H1 (cell line): ENCODE measurements around the gene PARD3. TPM values are rescaled to one million over a fixed set of nuclear protein-coding genes. Genes with fewer than 3 reads are reported as not detected.

ENCODE experiments used
- CTCF ChIA-PET: fragments of 300-600 bp; sonication (Branson Sonifier 250); formaldehyde crosslinking; loops from one replicate; lab custom pipeline; 2021; ENCODE audit not compliant: partially characterized antibody; lab: Charles Lee
- POLR2A ChIA-PET: fragments of 300-600 bp; sonication (Branson Sonifier 250); formaldehyde crosslinking; loops from one replicate; lab custom pipeline; 2021; ENCODE audit warnings: inconsistent platforms; ENCODE audit not compliant: partially characterized antibody; lab: Charles Lee
- DNase-seq, 2 experiments: peaks; one replicate each; pipeline versions ENCODE4 v3.0.0 to v3.0.0-alpha.2; 2010 to 2022; ENCODE audit warnings: low spot score in 2 of 2, low read depth in 1 of 2, mixed read lengths in 1 of 2
- FAIRE-seq: peaks from 2 replicates; lab custom pipeline; 2011; peaks lifted over from hg19 to GRCh38; lab: Jason Lieb, UNC
- H2AFZ ChIP-seq: 2 replicates; pipeline ENCODE4 v1.8.1; 2012; ENCODE audit warnings: low read length, inconsistent platforms
- H2AK5ac ChIP-seq: 2 replicates; pipeline ENCODE4 v1.6.1; 2013; ENCODE audit warnings: low read depth, low read length
- H2BK120ac ChIP-seq: replicated peaks from 2 replicates; pipeline ENCODE3; 2013; ENCODE audit warnings: low read depth, low read length, inconsistent platforms
- H2BK12ac ChIP-seq: 2 replicates; pipeline ENCODE4 v1.6.1; 2013; ENCODE audit warnings: low read depth, low read length
- H2BK15ac ChIP-seq: 2 replicates; pipeline ENCODE4 v1.6.1; 2013; ENCODE audit warnings: low read length
- H2BK20ac ChIP-seq: 2 replicates; pipeline ENCODE4 v1.6.1; 2013; ENCODE audit warnings: low read length
- H2BK5ac ChIP-seq: 2 replicates; pipeline ENCODE4 v1.6.1; 2013; ENCODE audit warnings: low read depth, low read length
- H3K14ac ChIP-seq: 2 replicates; pipeline ENCODE4 v1.6.1; 2013; ENCODE audit warnings: inconsistent platforms; ENCODE audit not compliant: insufficient read length
- H3K18ac ChIP-seq: 2 replicates; pipeline ENCODE4 v1.6.1; 2013; ENCODE audit warnings: low read length; ENCODE audit errors: extremely low read depth
- H3K23ac ChIP-seq: 2 replicates; pipeline ENCODE4 v1.6.1; 2013; ENCODE audit warnings: inconsistent platforms; ENCODE audit not compliant: insufficient read length
- H3K23me2 ChIP-seq: 2 replicates; pipeline ENCODE4 v1.6.1; 2013; ENCODE audit warnings: low read depth, low read length
- H3K27ac ChIP-seq: 2 replicates; pipeline ENCODE4 v1.6.1; 2011; ENCODE audit warnings: low read depth, low read length, inconsistent platforms
- H3K27me3 ChIP-seq, 4 experiments: replicated peaks in 1 of 4; 1 replicate in 1 of 4; 2 replicates in 3 of 4; pipeline versions ENCODE4 v1.6.1 to v1.8.1; 2011 to 2013; ENCODE audit warnings: low read length in 3 of 4, mild to moderate bottlenecking in 3 of 4, inconsistent platforms in 2 of 4, mixed read lengths in 2 of 4, moderate library complexity in 1 of 4; ENCODE audit not compliant: control insufficient read depth in 3 of 4, insufficient read depth in 3 of 4; ENCODE audit errors: extremely low read depth in 1 of 4
- H3K36me3 ChIP-seq, 4 experiments: 2 replicates each; pipeline versions ENCODE4 v1.6.1 to v1.8.1; 2011 to 2013; ENCODE audit warnings: mild to moderate bottlenecking in 4 of 4, low read length in 3 of 4, moderate library complexity in 2 of 4, control low read depth in 1 of 4, inconsistent platforms in 1 of 4; ENCODE audit not compliant: insufficient read depth in 4 of 4, control insufficient read depth in 2 of 4
- H3K4ac ChIP-seq: replicated peaks from 2 replicates; pipeline ENCODE3; 2013; ENCODE audit warnings: low read length, low read depth, mixed read lengths, inconsistent platforms; ENCODE audit not compliant: insufficient read length
- H3K4me1 ChIP-seq, 4 experiments: replicated peaks in 1 of 4; 1 replicate in 1 of 4; 2 replicates in 3 of 4; pipeline versions ENCODE4 v1.6.1 to v1.8.1; 2011 to 2013; ENCODE audit warnings: low read length in 3 of 4, inconsistent platforms in 2 of 4, mixed read lengths in 1 of 4; ENCODE audit not compliant: insufficient read depth in 4 of 4, control insufficient read depth in 3 of 4
- H3K4me2 ChIP-seq, 2 experiments: 2 replicates each; pipeline versions ENCODE4 v1.6.1 to v1.8.1; 2011 to 2013; ENCODE audit warnings: low read depth in 2 of 2, low read length in 2 of 2, control low read depth in 1 of 2, inconsistent platforms in 1 of 2, mild to moderate bottlenecking in 1 of 2; ENCODE audit not compliant: insufficient read depth in 1 of 2
- H3K4me3 ChIP-seq, 4 experiments: fragments of 200-600, 300-600 bp in 1 of 4; sonication (generic), shearing (Covaris generic), sonication (Bioruptor Twin) in 1 of 4; 2 replicates each; pipeline versions ENCODE4 v1.5.1 to v1.8.1; 2011 to 2016; ENCODE audit warnings: low read length in 4 of 4, low read depth in 3 of 4, control low read depth in 2 of 4, inconsistent platforms in 2 of 4, mild to moderate bottlenecking in 2 of 4, mixed read lengths in 1 of 4, moderate library complexity in 1 of 4; ENCODE audit not compliant: insufficient read depth in 2 of 4; ENCODE audit errors: extremely low read depth in 1 of 4
- H3K56ac ChIP-seq: replicated peaks from 2 replicates; pipeline ENCODE3; 2013; ENCODE audit warnings: low read depth, mild to moderate bottlenecking, mixed read lengths, low read length, inconsistent platforms; ENCODE audit not compliant: insufficient read length
- H3K79me1 ChIP-seq: 2 replicates; pipeline ENCODE4 v1.6.1; 2013; ENCODE audit warnings: low read depth, low read length, control low read depth
- H3K79me2 ChIP-seq, 2 experiments: 2 replicates each; pipeline versions ENCODE4 v1.6.1 to v1.8.1; 2012 to 2013; ENCODE audit warnings: low read length in 2 of 2, mild to moderate bottlenecking in 2 of 2, inconsistent platforms in 1 of 2; ENCODE audit not compliant: insufficient read depth in 2 of 2, control insufficient read depth in 1 of 2
- H3K9ac ChIP-seq, 4 experiments: replicated peaks in 1 of 4; 1 replicate in 1 of 4; 2 replicates in 3 of 4; pipeline versions ENCODE4 v1.6.1 to v1.8.1; 2011 to 2013; ENCODE audit warnings: low read depth in 3 of 4, low read length in 3 of 4, control low read depth in 2 of 4, mild to moderate bottlenecking in 2 of 4, moderate library complexity in 2 of 4, inconsistent platforms in 1 of 4; ENCODE audit errors: extremely low read depth in 1 of 4
- H3K9me3 ChIP-seq, 2 experiments: 2 replicates each; pipeline versions ENCODE4 v1.6.1 to v1.8.1; 2012 to 2013; ENCODE audit warnings: mild to moderate bottlenecking in 2 of 2, moderate library complexity in 2 of 2, control low read depth in 1 of 2, inconsistent platforms in 1 of 2, low read depth in 1 of 2, low read length in 1 of 2, mixed read lengths in 1 of 2; ENCODE audit not compliant: insufficient read depth in 2 of 2
- H4K20me1 ChIP-seq, 2 experiments: replicated peaks in 1 of 2; 2 replicates each; pipeline versions ENCODE3 to v1.8.1; 2011 to 2013; ENCODE audit warnings: inconsistent platforms in 2 of 2, low read length in 2 of 2, mild to moderate bottlenecking in 1 of 2; ENCODE audit not compliant: insufficient read depth in 2 of 2, control insufficient read depth in 1 of 2
- H4K5ac ChIP-seq: 2 replicates; pipeline ENCODE4 v1.6.1; 2013; ENCODE audit warnings: low read length, low read depth, mixed read lengths, inconsistent platforms; ENCODE audit not compliant: insufficient read length
- H4K8ac ChIP-seq: 2 replicates; pipeline ENCODE4 v1.8.0; 2013; ENCODE audit warnings: mild to moderate bottlenecking, moderate library complexity, low read length, inconsistent platforms; ENCODE audit not compliant: insufficient read depth; ENCODE audit errors: extremely low read depth
- H4K91ac ChIP-seq: replicated peaks from 2 replicates; pipeline ENCODE3; 2013; ENCODE audit warnings: low read length, mixed read lengths, inconsistent platforms; ENCODE audit not compliant: insufficient read length
- ASH2L ChIP-seq: fragments of 200-600, 300-600 bp; sonication (generic); IDR thresholded peaks from one replicate; pipeline ENCODE4 v1.7.1; 2017; ENCODE audit warnings: low read length
- ATF2 ChIP-seq: IDR thresholded peaks from 2 replicates; pipeline ENCODE4 v1.6.1; 2012; ENCODE audit warnings: low read length, inconsistent platforms
- BACH1 ChIP-seq: IDR thresholded peaks from 2 replicates; pipeline ENCODE4 v1.6.1; 2012; ENCODE audit warnings: low read length, improper control_type of control experiment
- KDM5A ChIP-seq: fragments of 200-600 bp; IDR thresholded peaks from 2 replicates; pipeline ENCODE4 v1.7.1; 2012; ENCODE audit warnings: mild to moderate bottlenecking, low read length, inconsistent platforms, mixed read lengths
- PHF8 ChIP-seq: fragments of 200-600 bp; sonication (generic); conservative IDR thresholded peaks from 2 replicates; pipeline ENCODE4 v1.7.1; 2012; ENCODE audit warnings: low read depth, mild to moderate bottlenecking, inconsistent platforms, low read length, moderate library complexity
- RNF2 ChIP-seq: fragments of 200-900, 300-1000 bp; sonication (generic); IDR thresholded peaks from 2 replicates; pipeline ENCODE4 v1.7.1; 2016; ENCODE audit warnings: borderline replicate concordance, low read depth, mild to moderate bottlenecking, antibody characterized with exemption, low read length; ENCODE audit not compliant: poor library complexity, severe bottlenecking; ENCODE audit errors: missing control alignments
- RXRA ChIP-seq: IDR thresholded peaks from 2 replicates; pipeline ENCODE4 v1.6.1; 2011; ENCODE audit warnings: low read depth, mild to moderate bottlenecking, low read length, moderate library complexity; ENCODE audit not compliant: insufficient read depth
- SAP30 ChIP-seq: fragments of 300-600 bp; sonication (generic); IDR thresholded peaks from 2 replicates; pipeline ENCODE4 v1.7.1; 2012; ENCODE audit warnings: low read length, moderate library complexity, mild to moderate bottlenecking, inconsistent platforms; ENCODE audit not compliant: insufficient read depth, insufficient replicate concordance
- SIX5 ChIP-seq: IDR thresholded peaks from 2 replicates; pipeline ENCODE4 v1.6.1; 2011; ENCODE audit warnings: mild to moderate bottlenecking, low read depth, low read length
- SP1 ChIP-seq: IDR thresholded peaks from 2 replicates; pipeline ENCODE4 v1.6.1; 2011; ENCODE audit warnings: low read depth, low read length
- TAF1 ChIP-seq: IDR thresholded peaks from 2 replicates; pipeline ENCODE4 v1.6.1; 2011; ENCODE audit warnings: mild to moderate bottlenecking, low read depth, low read length
- TEAD4 ChIP-seq: IDR thresholded peaks from 2 replicates; pipeline ENCODE4 v1.6.1; 2012; ENCODE audit warnings: low read depth, low read length, inconsistent platforms, mixed read lengths
- polyA plus RNA-seq, 7 experiments: library from polyadenylated mRNA; depleted of rRNA in 3 of 7; stranded (reverse) in 5 of 7; unstranded in 2 of 7; fragments of >200 nt in 5 of 7; fragments of 200-250 nt in 2 of 7; gene quantifications; 1 replicate in 5 of 7; 2 replicates in 1 of 7; 4 replicates in 1 of 7; pipeline versions ENCODE4 v1.2.1 to v1.2.3, GENCODE V29; 2011 to 2013; ENCODE audit warnings: missing spikeins in 2 of 7, mixed read lengths in 2 of 7
- total RNA-seq: library from RNA; stranded (reverse); fragmentation: NEBNext Ultra II Directional; extraction: Animal tissue kit (Norgen Biotek cat#: 25700); gene quantifications from 2 replicates; pipeline ENCODE4 v1.2.1, GENCODE V29; 2021
- TF ChIP-seq, protein P1 (sequence below): IDR thresholded peaks from 2 replicates; pipeline ENCODE4 v1.6.1; 2011; ENCODE audit warnings: low read length, improper control_type of control experiment

Gene PARD3
- total and polyA plus RNA-seq, 2 of the 8 experiments (the other 6 are each of a cell fraction or from before 2014, with no cell fraction given), result 19.7 to 49.1 TPM

DNA sequence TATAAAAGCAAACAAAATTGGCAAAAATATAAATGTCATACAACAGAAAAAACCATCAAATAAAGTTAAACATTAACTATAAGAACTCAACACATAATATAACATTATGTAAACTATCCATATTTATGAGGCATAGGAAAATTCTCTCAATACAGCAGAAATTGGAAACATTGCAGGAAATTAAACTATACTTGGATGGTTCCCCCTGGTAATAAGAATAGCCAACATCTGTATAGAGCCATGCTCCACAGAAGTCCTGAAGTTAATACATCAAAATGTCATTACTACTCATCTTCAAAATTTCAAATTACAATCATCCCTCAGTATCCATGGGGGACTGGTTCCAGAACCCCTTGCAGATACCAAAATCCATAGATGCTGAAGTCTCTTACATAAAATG lies 350.5 kb downstream of the PARD3 start:
- H4K8ac ChIP-seq, result no peak overlapping the region
- H3K79me1 ChIP-seq, result no peaks in the 10 kb centered on the region
- H3K27me3 ChIP-seq, result peaks cover 0 to 1% (median 0%) of the 10 kb centered on the region in 4 experiments; a peak in 1 of 7 replicates
- H3K4me1 ChIP-seq, result no peaks in the 10 kb centered on the region
- FAIRE-seq, result no peak
- no peak overlapping the region for H3K14ac ChIP-seq
- no peak overlapping the region for H2BK120ac ChIP-seq
- POLR2A ChIA-PET, result no interaction called here
- H3K9ac ChIP-seq, result no peak overlapping the region
- no peak overlapping the region for H2BK5ac ChIP-seq
- no peak for DNase-seq
- no peaks in the 10 kb centered on the region for H3K9me3 ChIP-seq
- no peak overlapping the region for H3K18ac ChIP-seq
- CTCF ChIA-PET, result no interaction called here
- H3K23me2 ChIP-seq, result no peaks in the 10 kb centered on the region; the same call in 1 of the 2 replicates
- H3K27ac ChIP-seq, result no peak overlapping the region
- no peak overlapping the region for H2BK15ac ChIP-seq
- no peaks in the 10 kb centered on the region; a peak in 1 of 4 replicates for H3K79me2 ChIP-seq
- no peak overlapping the region for H2AFZ ChIP-seq
- H3K56ac ChIP-seq, result no peak overlapping the region
- no peak overlapping the region for H3K4me2 ChIP-seq
- H4K20me1 ChIP-seq, result no peaks in the 10 kb centered on the region
- no peak overlapping the region for H3K4ac ChIP-seq
- H4K91ac ChIP-seq, result no peak overlapping the region
- no peak overlapping the region for H3K4me3 ChIP-seq
- no peak overlapping the region for H4K5ac ChIP-seq
- no peak overlapping the region for H2BK20ac ChIP-seq
- no peak overlapping the region for H2AK5ac ChIP-seq
- 0 out of 8 replicates have a peak, but pooled peaks cover 0 to under 1% (median 0%) of the 10 kb centered on the region in 4 experiments for H3K36me3 ChIP-seq
- H3K23ac ChIP-seq, result no peak overlapping the region
- no peak overlapping the region for H2BK12ac ChIP-seq
- TF ChIP-seq TAF1, result no peak
- TF ChIP-seq KDM5A, result no peak
- no peak for TF ChIP-seq SAP30
- no peak for TF ChIP-seq ASH2L
- no peak for TF ChIP-seq RXRA
- TF ChIP-seq BACH1, result no peak
- no peak for TF ChIP-seq RNF2
- TF ChIP-seq SP1, result no peak
- TF ChIP-seq TEAD4, result no peak
- no peak for TF ChIP-seq PHF8
- no peak for TF ChIP-seq ATF2
- no peak for TF ChIP-seq SIX5
- TF ChIP-seq, protein P1, sequence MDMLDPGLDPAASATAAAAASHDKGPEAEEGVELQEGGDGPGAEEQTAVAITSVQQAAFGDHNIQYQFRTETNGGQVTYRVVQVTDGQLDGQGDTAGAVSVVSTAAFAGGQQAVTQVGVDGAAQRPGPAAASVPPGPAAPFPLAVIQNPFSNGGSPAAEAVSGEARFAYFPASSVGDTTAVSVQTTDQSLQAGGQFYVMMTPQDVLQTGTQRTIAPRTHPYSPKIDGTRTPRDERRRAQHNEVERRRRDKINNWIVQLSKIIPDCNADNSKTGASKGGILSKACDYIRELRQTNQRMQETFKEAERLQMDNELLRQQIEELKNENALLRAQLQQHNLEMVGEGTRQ, result no peak
